GM12891 (cell line): ENCODE data around the gene ZBED3.

ENCODE experiments used
- DNase-seq: peaks from one replicate; pipeline ENCODE4 v3.0.0; 2011; ENCODE audit warnings: low spot score; ENCODE audit not compliant: insufficient read length
- FAIRE-seq: peaks from 2 replicates; lab custom pipeline; 2011; peaks lifted over from hg19 to GRCh38; lab: Jason Lieb, UNC
- PAX5 ChIP-seq: IDR thresholded peaks from 2 replicates; pipeline ENCODE4 v1.6.1; 2011; ENCODE audit warnings: low read length, moderate library complexity, mild to moderate bottlenecking; ENCODE audit not compliant: insufficient read depth, severe bottlenecking
- POLR2A ChIP-seq: IDR thresholded peaks from 2 replicates; pipeline ENCODE4 v1.6.1; 2011; ENCODE audit warnings: low read depth, low read length, control low read depth
- POLR2AphosphoS5 ChIP-seq: IDR thresholded peaks from 2 replicates; pipeline ENCODE4 v1.6.1; 2011; ENCODE audit warnings: low read depth, low read length, control low read depth
- POU2F2 ChIP-seq: IDR thresholded peaks from 2 replicates; pipeline ENCODE4 v1.6.1; 2011; ENCODE audit warnings: low read depth, mild to moderate bottlenecking, control low read depth, low read length, moderate library complexity
- SPI1 ChIP-seq: IDR thresholded peaks from 2 replicates; pipeline ENCODE4 v1.6.1; 2011; ENCODE audit warnings: low read depth, low read length, control low read depth
- TAF1 ChIP-seq: IDR thresholded peaks from 2 replicates; pipeline ENCODE4 v1.6.1; 2011; ENCODE audit warnings: low read depth, low read length, control low read depth

ZBED3 gene

GRCh38 chr5:77033338-77033737 lies 53.7 kb downstream of the ZBED3 start:
- TF ChIP-seq TAF1 (no peak), POLR2A (no peak), SPI1 (no peak), PAX5 (no peak), POU2F2 (no peak), POLR2AphosphoS5 (no peak)
- no peak for FAIRE-seq
- DNase-seq = no peak

DNA sequence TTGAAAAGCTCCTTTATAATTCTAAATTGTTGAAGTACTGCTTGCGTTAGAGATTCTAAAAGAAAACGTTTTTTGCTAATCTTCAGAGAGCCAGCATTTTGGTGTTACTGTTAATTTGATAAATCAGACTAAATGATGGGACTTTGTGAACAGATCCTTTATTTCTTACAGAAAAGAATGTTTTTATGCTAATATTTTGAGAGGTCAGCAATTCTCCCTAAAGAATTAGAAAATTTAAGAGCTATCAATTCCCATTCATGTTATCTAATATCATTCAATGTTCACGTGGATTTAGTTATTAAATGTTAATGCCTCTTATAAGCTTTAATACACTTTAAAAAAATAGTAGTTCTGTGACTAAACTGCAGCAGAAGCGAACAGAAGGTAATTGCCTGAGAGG lies 54.5 kb downstream of the ZBED3 start:
- no peak for TF ChIP-seq SPI1
- DNase-seq (no peak), FAIRE-seq (no peak)

DNA sequence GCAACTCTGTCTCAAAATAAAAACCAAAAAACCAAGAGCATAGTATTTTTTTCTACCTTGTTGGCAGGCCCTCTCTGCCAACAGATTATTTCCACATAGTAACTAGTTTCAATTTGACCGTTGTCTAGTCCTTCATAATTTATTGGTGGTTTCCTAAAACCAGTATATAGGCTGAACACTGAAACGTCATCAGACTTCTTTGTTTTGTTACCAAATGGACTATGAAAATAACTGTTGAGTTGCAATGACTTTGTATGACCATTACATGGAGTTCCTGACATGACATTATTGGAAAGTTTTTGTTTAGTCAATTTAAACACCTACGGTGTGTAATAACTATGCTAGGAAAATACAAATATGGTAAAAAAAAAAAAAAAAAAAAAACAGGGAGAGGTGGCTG lies 55.2 kb downstream of the ZBED3 start:
- no peak for DNase-seq
- TF ChIP-seq TAF1 (no peak), POLR2AphosphoS5 (no peak), PAX5 (no peak), POU2F2 (no peak), POLR2A (no peak), SPI1 (no peak)
- peak; percentile 43 for FAIRE-seq

DNA sequence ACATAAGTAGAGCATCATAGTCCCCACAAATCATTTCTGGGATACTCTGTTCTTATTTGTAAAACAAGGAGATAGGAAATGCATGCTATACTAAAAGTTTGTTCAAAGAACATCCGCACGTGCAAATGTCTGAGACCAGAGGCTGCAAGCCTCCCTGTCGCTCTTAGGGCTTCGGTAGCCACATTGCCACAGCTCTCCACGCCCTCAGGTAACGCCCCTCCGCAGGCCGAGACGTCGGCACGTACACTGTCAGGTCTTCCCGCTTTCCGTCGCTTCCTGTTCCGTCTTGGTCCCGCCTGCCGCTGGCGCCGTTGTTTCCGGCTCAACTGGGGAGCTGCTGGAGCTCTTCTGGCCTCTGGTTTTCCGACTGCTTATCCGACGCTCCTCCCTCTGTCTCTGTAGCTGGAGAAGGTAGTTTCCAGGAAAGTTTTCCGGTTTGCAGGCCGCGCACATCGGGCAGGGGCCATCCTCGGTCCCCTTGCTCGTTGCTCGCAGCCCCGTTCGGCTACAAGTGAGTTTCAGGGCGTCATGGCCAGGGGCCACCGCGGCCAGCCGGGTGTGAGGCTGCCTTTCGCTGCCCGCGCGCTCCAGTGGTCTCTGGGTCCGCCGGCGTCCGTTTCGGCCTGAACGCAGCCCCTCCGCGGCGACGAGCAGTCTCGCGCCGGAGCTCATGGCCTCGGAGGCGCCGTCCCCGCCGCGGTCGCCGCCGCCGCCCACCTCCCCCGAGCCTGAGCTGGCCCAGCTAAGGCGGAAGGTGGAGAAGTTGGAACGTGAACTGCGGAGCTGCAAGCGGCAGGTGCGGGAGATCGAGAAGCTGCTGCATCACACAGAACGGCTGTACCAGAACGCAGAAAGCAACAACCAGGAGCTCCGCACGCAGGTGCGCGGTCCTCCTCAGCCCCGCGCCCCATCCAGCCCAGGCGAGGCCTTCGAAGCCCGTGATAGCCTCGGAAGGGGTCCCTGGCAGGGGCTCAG lies 56.7 kb downstream of the ZBED3 start, which contains the start of gene AGGF1:
AGGF1 (plus strand) TSS at position 308 of the 975 bp plus-strand sequence; CDS start at position 671, 363 bp downstream.
- peak; percentile 91 for TF ChIP-seq POLR2A
- TF ChIP-seq POU2F2 = no peak
- TF ChIP-seq POLR2AphosphoS5 = peak; percentile 68; the same call in 1 of the 2 replicates
- peak; percentile 36 for TF ChIP-seq SPI1
- TF ChIP-seq TAF1 = peak; percentile 68
- DNase-seq (peak; percentile 76), FAIRE-seq (peak; percentile 99)

- DNase-seq (no peak), FAIRE-seq (no peak)
- TF ChIP-seq POLR2AphosphoS5 (no peak), POU2F2 (no peak), PAX5 (no peak), TAF1 (no peak), POLR2A (no peak), SPI1 (no peak)
These were observed 57.7 kb downstream of the ZBED3 start for GRCh38 chr5:77029376-77029885.

DNA sequence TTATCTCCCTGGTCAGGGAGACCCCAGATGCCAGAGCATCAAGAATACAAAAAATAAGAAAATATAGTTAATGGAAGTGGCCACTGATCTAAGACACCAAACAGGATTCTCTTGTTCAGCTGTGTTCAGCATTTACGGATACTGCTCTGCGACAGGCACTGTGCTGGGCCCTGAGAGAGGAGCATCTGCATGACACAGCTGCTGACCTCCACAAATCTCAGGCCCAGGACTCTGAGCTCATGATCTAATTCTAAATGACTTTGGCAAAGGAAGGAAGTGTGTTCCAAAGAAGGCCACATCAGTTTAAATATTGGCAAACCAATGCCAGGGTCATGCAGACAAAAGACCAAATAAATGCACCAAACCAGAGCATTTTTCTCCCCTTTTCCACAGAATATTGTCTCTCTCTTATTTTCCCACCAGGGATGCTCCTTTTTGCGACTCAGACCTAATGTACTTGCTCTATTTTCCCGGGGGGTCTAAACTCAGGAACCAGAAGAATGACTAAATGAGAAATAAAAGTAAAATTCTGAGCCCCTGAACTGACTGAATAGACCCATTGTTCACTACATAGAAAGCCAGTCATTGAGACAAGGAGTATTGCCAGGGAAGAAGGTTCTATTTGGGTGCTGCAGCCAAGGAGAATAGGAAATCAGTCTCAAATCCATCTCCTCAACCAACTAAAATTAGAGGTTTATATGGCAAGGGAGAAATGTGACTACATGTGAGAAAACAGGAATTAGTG lies 58.3 kb downstream of the ZBED3 start:
- TF ChIP-seq POLR2AphosphoS5 = no peak
- DNase-seq (no peak), FAIRE-seq (peak; percentile 16)

DNA sequence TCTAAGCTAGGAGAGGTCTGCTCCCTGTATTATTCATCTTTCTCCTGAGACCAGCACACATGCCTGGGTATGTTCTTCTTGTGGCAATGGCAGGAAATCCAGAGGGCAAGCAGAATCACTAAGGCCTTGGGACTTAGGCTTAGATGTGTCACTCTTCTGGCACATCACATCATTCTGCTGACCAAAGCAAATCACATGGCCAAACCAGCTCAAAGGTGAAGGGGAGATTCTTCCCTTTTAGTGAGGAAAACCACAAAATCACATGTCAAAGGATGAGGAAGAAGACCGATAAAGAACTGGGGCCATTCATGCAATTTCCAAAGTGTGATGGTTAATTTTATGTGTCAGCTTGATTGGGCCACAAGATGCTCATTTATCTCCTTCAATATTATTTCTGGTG lies 62.6 kb downstream of the ZBED3 start:
- DNase-seq (no peak), FAIRE-seq (no peak)
- TF ChIP-seq SPI1 = no peak

- TF ChIP-seq POLR2A = no peak
- DNase-seq (no peak), FAIRE-seq (no peak)
These were observed 64.3 kb downstream of the ZBED3 start for GRCh38 chr5:77022511-77023417.
